Fibroblast of skin of left biceps (primary cell): ENCODE measurements around the gene NATD1.
"Not testable (repeated sequence)": the region's sequence is repeated elsewhere in the genome, so short reads cannot be mapped to it uniquely, and the experiment has no call there.

Experiments
- DNase-seq, 2 experiments: peaks; one replicate each; pipeline ENCODE4 v3.0.0-alpha.2; 2013; ENCODE audit warnings: low read depth in 2 of 2

The NATD1 gene

GRCh38 chr17:21247552-21248258, 5.5 kb downstream of the NATD1 start:
- DNase-seq: no peak

GRCh38 chr17:21246698-21247097, 6.5 kb downstream of the NATD1 start:
- no peak for DNase-seq

GRCh38 chr17:21245639-21246084, 7.5 kb downstream of the NATD1 start:
- no peak for DNase-seq

- no peak for DNase-seq
Measured at GRCh38 chr17:21243516-21244303, 9.5 kb downstream of the NATD1 start.

GRCh38 chr17:21242780-21243515, 10.3 kb downstream of the NATD1 start:
- DNase-seq: no peak

- no peak for DNase-seq
Measured at GRCh38 chr17:21242026-21242697, 11.0 kb downstream of the NATD1 start.

- no peak for DNase-seq
Measured at GRCh38 chr17:21241564-21241963, 11.6 kb downstream of the NATD1 start.

- no peak for DNase-seq
Measured at GRCh38 chr17:21240369-21241055, 12.7 kb downstream of the NATD1 start.

- DNase-seq: peak in 1 of 2 experiments; percentile 7
Measured at GRCh38 chr17:21239680-21240368, 13.4 kb downstream of the NATD1 start.

GRCh38 chr17:21235921-21236320, 17.3 kb downstream of the NATD1 start:
- DNase-seq: no peak

GRCh38 chr17:21233581-21234347, 19.4 kb downstream of the NATD1 start:
- DNase-seq: no peak

- DNase-seq: no peak
Measured at GRCh38 chr17:21232033-21232749, 21.0 kb downstream of the NATD1 start.

GRCh38 chr17:21231533-21231932, 21.7 kb downstream of the NATD1 start:
- no peak for DNase-seq

GRCh38 chr17:21228845-21229244, 24.4 kb downstream of the NATD1 start:
- no peak for DNase-seq

GRCh38 chr17:21228111-21228510, 25.1 kb downstream of the NATD1 start:
- no peak for DNase-seq

- not testable (repeated sequence) for DNase-seq
Measured at GRCh38 chr17:21227277-21227676, 25.9 kb downstream of the NATD1 start.

GRCh38 chr17:21223086-21223485, 30.1 kb downstream of the NATD1 start:
- no peak for DNase-seq

GRCh38 chr17:21218831-21219380, 34.3 kb downstream of the NATD1 start:
- no peak for DNase-seq

- no peak for DNase-seq
Measured at GRCh38 chr17:21218101-21218500, 35.1 kb downstream of the NATD1 start.
